ENCODE data around the gene NEGR1. TPM values are rescaled to one million over a fixed set of nuclear protein-coding genes. Genes with fewer than 3 reads are reported as not detected.

NEGR1 gene
- total and polyA plus RNA-seq, 8 donors, result 1.2 to 35.4 (median 7.7) TPM

GRCh38 chr1:71944006-71944405 is 338.3 kb downstream of the NEGR1 start:
- Histone ChIP-seq H3K27me3 (no peaks in the 10 kb centered on the region), H3K27ac (no peak overlapping the region), H3K4me3 (no peak overlapping the region), H3K4me1 (peaks cover 0 to 5% (median 0%) of the 10 kb centered on the region in 4 donors), H3K9me3 (no peaks in the 10 kb centered on the region), H3K36me3 (no peaks in the 10 kb centered on the region)
- DNase-seq, result no peak
- no peak for TF ChIP-seq CTCF (IDR thresholded peaks at IDR 0.05)
- WGBS, 5 donors, result 20 to 45% (median 33%) methylated on average over 1 of the region's 1 CpG
- intact Hi-C loops (cut with DNase I; ENCODE audit: low total_unique reads), result no loop called here

GRCh38 chr1:71940261-71940660 is 342.1 kb downstream of the NEGR1 start:
- intact Hi-C loops (cut with DNase I; ENCODE audit: low total_unique reads), result no loop called here
- 83 to 98% (median 89%) methylated on average over 2 of the region's 2 CpGs for WGBS, 5 donors
- Histone ChIP-seq H3K4me3 (no peak overlapping the region), H3K9me3 (no peaks in the 10 kb centered on the region), H3K36me3 (no peaks in the 10 kb centered on the region), H3K4me1 (peaks cover 0 to 9% (median 2%) of the 10 kb centered on the region in 4 donors), H3K27ac (no peak overlapping the region), H3K27me3 (no peaks in the 10 kb centered on the region)
- no peak for DNase-seq
- no peak for TF ChIP-seq EP300 (IDR thresholded peaks at IDR 0.05)

- TF ChIP-seq EP300 (IDR thresholded peaks at IDR 0.05) (no peak), POLR2A (IDR thresholded peaks at IDR 0.05) (no peak), POLR2AphosphoS5 (IDR thresholded peaks at IDR 0.05) (no peak), CTCF (IDR thresholded peaks at IDR 0.05) (no peak)
- 75 to 80% (median 77%) methylated on average over 4 of the region's 4 CpGs for WGBS, 5 donors
- H3K27me3 ChIP-seq, result no peaks in the 10 kb centered on the region
- H3K4me1 ChIP-seq, result peaks cover 0 to 27% (median 8%) of the 10 kb centered on the region in 4 donors
- no peak for DNase-seq
- intact Hi-C loops (cut with DNase I; ENCODE audit: low total_unique reads), result no loop called here
- no peak overlapping the region for H3K4me3 ChIP-seq
- H3K27ac ChIP-seq, result no peak overlapping the region
- H3K36me3 ChIP-seq, result no peaks in the 10 kb centered on the region
- no peaks in the 10 kb centered on the region for H3K9me3 ChIP-seq
Measured at GRCh38 chr1:71930511-71930910, 351.8 kb downstream of the NEGR1 start.

GRCh38 chr1:71921935-71922559 is 360.3 kb downstream of the NEGR1 start:
- H3K27me3 ChIP-seq, result no peaks in the 10 kb centered on the region
- H3K4me3 ChIP-seq, result no peak overlapping the region
- TF ChIP-seq POLR2A (IDR thresholded peaks at IDR 0.05) (no peak), EP300 (IDR thresholded peaks at IDR 0.05) (no peak), CTCF (IDR thresholded peaks at IDR 0.05) (no peak), POLR2AphosphoS5 (IDR thresholded peaks at IDR 0.05) (no peak)
- 88 to 96% (median 92%) methylated on average over 5 of the region's 5 CpGs for WGBS, 5 donors
- peaks cover 0 to 17% (median 5%) of the 10 kb centered on the region in 4 donors for H3K4me1 ChIP-seq
- no peak for DNase-seq
- no peak overlapping the region for H3K27ac ChIP-seq
- intact Hi-C loops (cut with DNase I; ENCODE audit: low total_unique reads), result no loop called here
- no peaks in the 10 kb centered on the region for H3K36me3 ChIP-seq
- no peaks in the 10 kb centered on the region for H3K9me3 ChIP-seq

GRCh38 chr1:71921204-71921603 is 361.1 kb downstream of the NEGR1 start:
- Histone ChIP-seq H3K4me1 (peaks cover 0 to 14% (median 4%) of the 10 kb centered on the region in 4 donors), H3K4me3 (no peak overlapping the region), H3K27ac (no peak overlapping the region), H3K27me3 (no peaks in the 10 kb centered on the region), H3K9me3 (no peaks in the 10 kb centered on the region), H3K36me3 (no peaks in the 10 kb centered on the region)
- no peak for DNase-seq
- 68 to 90% (median 77%) methylated on average over 1 of the region's 1 CpG for WGBS, 5 donors
- intact Hi-C loops (cut with DNase I; ENCODE audit: low total_unique reads), result no loop called here
- TF ChIP-seq CTCF (IDR thresholded peaks at IDR 0.05) (no peak), EP300 (IDR thresholded peaks at IDR 0.05) (no peak), POLR2A (IDR thresholded peaks at IDR 0.05) (no peak), POLR2AphosphoS5 (IDR thresholded peaks at IDR 0.05) (no peak)

Data from stomach (tissue), 9 donors.